ENCODE measurements around the gene CDH6. TPM values are rescaled to one million over a fixed set of nuclear protein-coding genes. Genes with fewer than 3 reads are reported as not detected.

The CDH6 gene
- total RNA-seq, 1 experiment from 2014 or later = 2.3 TPM

GRCh38 chr5:31181376-31181987 lies 12.0 kb upstream of the CDH6 start:
- BruUV-seq (replicated peaks) = no TSS peak
- TF ChIP-seq, protein P1, sequence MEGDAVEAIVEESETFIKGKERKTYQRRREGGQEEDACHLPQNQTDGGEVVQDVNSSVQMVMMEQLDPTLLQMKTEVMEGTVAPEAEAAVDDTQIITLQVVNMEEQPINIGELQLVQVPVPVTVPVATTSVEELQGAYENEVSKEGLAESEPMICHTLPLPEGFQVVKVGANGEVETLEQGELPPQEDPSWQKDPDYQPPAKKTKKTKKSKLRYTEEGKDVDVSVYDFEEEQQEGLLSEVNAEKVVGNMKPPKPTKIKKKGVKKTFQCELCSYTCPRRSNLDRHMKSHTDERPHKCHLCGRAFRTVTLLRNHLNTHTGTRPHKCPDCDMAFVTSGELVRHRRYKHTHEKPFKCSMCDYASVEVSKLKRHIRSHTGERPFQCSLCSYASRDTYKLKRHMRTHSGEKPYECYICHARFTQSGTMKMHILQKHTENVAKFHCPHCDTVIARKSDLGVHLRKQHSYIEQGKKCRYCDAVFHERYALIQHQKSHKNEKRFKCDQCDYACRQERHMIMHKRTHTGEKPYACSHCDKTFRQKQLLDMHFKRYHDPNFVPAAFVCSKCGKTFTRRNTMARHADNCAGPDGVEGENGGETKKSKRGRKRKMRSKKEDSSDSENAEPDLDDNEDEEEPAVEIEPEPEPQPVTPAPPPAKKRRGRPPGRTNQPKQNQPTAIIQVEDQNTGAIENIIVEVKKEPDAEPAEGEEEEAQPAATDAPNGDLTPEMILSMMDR (IDR thresholded peaks at IDR 0.05; ENCODE audit: unreplicated experiment) = no peak
- H3K27ac Mint-ChIP-seq (ENCODE audit: unreplicated experiment) = no peak overlapping the region
- H3K9me3 Mint-ChIP-seq (ENCODE audit: low read depth, unreplicated experiment) = peaks cover 2% of the 10 kb centered on the region
- no peaks in the 10 kb centered on the region for H3K27me3 Mint-ChIP-seq (ENCODE audit: unreplicated experiment)
- DNase-seq = no peak
- CTCF ChIA-PET = no interaction called here
- no peak overlapping the region for H3K4me3 Mint-ChIP-seq (ENCODE audit: low read depth, unreplicated experiment)
- no peaks in the 10 kb centered on the region for H3K36me3 Mint-ChIP-seq (ENCODE audit: insufficient read depth, unreplicated experiment)
- intact Hi-C loops (cut with micrococcal nuclease; ENCODE audit: unreplicated experiment) = no loop called here
- H3K4me1 Mint-ChIP-seq (ENCODE audit: low read depth, unreplicated experiment) = no peaks in the 10 kb centered on the region

DNA sequence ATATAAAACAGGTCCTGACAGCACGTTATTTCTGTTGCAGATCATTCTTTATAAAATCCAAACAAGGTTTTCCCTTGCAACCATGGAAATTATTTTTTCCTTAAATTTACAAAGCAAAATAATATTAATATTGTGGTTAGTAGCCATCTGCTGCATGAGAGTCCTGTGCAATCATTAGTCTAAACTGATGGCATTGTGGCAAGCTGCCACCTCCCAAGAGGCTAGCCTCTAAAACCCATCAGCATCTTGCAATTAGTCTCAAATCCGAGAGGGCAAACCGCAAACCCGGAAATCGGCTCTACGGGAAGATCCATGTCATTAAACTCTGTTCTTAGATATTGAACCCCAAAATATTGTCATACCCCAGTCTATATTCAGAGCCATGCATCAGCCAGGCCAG lies 11.3 kb upstream of the CDH6 start:
- CTCF ChIA-PET = no interaction called here
- intact Hi-C loops (cut with micrococcal nuclease; ENCODE audit: unreplicated experiment) = no loop called here
- Mint-ChIP-seq H3K9me3 (ENCODE audit: low read depth, unreplicated experiment) (peaks cover 2% of the 10 kb centered on the region), H3K36me3 (ENCODE audit: insufficient read depth, unreplicated experiment) (no peaks in the 10 kb centered on the region), H3K27me3 (ENCODE audit: unreplicated experiment) (no peaks in the 10 kb centered on the region), H3K27ac (ENCODE audit: unreplicated experiment) (no peak overlapping the region), H3K4me3 (ENCODE audit: low read depth, unreplicated experiment) (no peak overlapping the region), H3K4me1 (ENCODE audit: low read depth, unreplicated experiment) (no peaks in the 10 kb centered on the region)
- TF ChIP-seq, protein P1 (IDR thresholded peaks at IDR 0.05; ENCODE audit: unreplicated experiment) = no peak
- DNase-seq = no peak
- BruUV-seq (replicated peaks) = no TSS peak

- TF ChIP-seq, protein P1 (IDR thresholded peaks at IDR 0.05; ENCODE audit: unreplicated experiment) = no peak
- DNase-seq = no peak
- Mint-ChIP-seq H3K4me3 (ENCODE audit: low read depth, unreplicated experiment) (no peak overlapping the region), H3K36me3 (ENCODE audit: insufficient read depth, unreplicated experiment) (no peaks in the 10 kb centered on the region), H3K9me3 (ENCODE audit: low read depth, unreplicated experiment) (peaks cover 2% of the 10 kb centered on the region), H3K27ac (ENCODE audit: unreplicated experiment) (no peak overlapping the region), H3K27me3 (ENCODE audit: unreplicated experiment) (no peaks in the 10 kb centered on the region), H3K4me1 (ENCODE audit: low read depth, unreplicated experiment) (no peaks in the 10 kb centered on the region)
- BruUV-seq (replicated peaks) = no TSS peak
- intact Hi-C loops (cut with micrococcal nuclease; ENCODE audit: unreplicated experiment) = loop anchor here (5.0 kb wide), 1 partner anchor 164 kb away; no protein-coding TSS in a partner anchor
- CTCF ChIA-PET = interaction anchor here (0.6 to 1.2 kb wide), 3 partner anchors 16 to 785 kb away, joined by 3 read pairs; no protein-coding TSS in a partner anchor
These were observed 7.5 kb upstream of the CDH6 start for GRCh38 chr5:31185951-31186350.

DNA sequence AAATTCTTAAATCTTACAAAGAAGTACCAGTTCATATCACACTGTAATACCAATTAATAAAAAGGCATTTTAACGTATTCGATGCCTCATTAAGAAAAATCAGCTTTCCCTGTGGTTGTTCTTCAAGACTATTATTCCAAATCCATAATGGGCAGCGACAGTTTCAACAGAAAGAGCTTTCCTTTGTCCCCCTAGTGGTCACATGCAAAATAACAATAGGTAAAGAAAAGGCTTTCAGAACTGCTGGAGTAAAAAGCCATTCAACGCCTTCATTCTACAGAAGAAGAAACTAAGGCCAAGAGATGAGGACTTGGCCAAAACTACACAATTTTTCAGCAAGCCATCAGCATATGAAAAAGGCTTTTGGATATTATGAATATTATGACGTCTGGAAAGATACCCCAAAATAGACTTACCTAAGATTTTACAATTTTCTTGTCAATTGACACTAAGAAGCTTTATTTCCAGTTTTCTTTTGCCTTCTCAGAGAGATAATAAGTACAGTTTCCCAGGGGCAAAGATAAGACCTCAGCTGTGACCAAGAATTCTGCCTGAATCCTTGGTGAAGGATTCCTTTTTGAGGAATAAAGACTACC lies 6.7 kb upstream of the CDH6 start:
- H3K36me3 Mint-ChIP-seq (ENCODE audit: insufficient read depth, unreplicated experiment) = no peaks in the 10 kb centered on the region
- intact Hi-C loops (cut with micrococcal nuclease; ENCODE audit: unreplicated experiment) = loop anchor here (5.0 kb wide), 1 partner anchor 164 kb away; no protein-coding TSS in a partner anchor

More for the DNA sequence above, 6.7 kb upstream of the CDH6 start:
- no peak overlapping the region for H3K4me3 Mint-ChIP-seq (ENCODE audit: low read depth, unreplicated experiment)
- H3K4me1 Mint-ChIP-seq (ENCODE audit: low read depth, unreplicated experiment) = no peaks in the 10 kb centered on the region
- peaks cover 2% of the 10 kb centered on the region for H3K9me3 Mint-ChIP-seq (ENCODE audit: low read depth, unreplicated experiment)
- TF ChIP-seq, protein P1 (IDR thresholded peaks at IDR 0.05; ENCODE audit: unreplicated experiment) = peak; percentile 72
- H3K27ac Mint-ChIP-seq (ENCODE audit: unreplicated experiment) = no peak overlapping the region
- BruUV-seq (replicated peaks) = no TSS peak
- CTCF ChIA-PET = interaction anchor here (0.7 to 1.2 kb wide), 2 partner anchors 15 to 786 kb away, joined by 3 read pairs; no protein-coding TSS in a partner anchor
- peaks cover under 1% of the 10 kb centered on the region for H3K27me3 Mint-ChIP-seq (ENCODE audit: unreplicated experiment)
- DNase-seq = no peak
